ENCODE results near the gene NSMCE1.

The NSMCE1 gene

DNA sequence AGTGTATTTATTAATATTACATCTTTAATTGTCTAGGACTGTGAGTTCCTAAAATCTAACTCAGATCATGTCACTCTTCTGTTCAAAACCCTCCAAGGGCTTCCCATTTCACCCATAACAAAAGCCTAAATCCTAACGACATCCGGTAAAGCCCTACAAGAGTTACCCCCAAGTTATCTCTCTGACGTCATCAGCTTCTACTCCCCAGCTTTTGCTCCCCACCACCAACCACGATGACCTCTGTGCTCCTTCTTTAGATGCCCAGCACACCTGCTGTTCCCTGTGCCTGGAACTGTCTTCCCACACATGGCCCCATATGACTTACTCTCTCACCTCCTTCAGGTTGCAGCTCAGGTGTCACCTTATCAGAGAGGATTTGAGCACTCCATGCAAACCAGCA, 71.6 kb downstream of the NSMCE1 start:
- Histone ChIP-seq H3K4me1 (ENCODE audit: insufficient read depth, low read length, severe bottlenecking) (peaks cover 21% of the 10 kb centered on the region), H3K79me2 (ENCODE audit: insufficient read depth, low read length) (no peaks in the 10 kb centered on the region), H4K20me1 (ENCODE audit: insufficient read depth, low read length) (no peaks in the 10 kb centered on the region), H3K36me3 (ENCODE audit: insufficient read depth, low read length) (no peaks in the 10 kb centered on the region), H3F3A (ENCODE audit: insufficient read depth, low read length) (peaks cover 7% of the 10 kb centered on the region), H3K4me3 (ENCODE audit: low read depth, low read length, poor library complexity, severe bottlenecking) (no peak overlapping the region), H3K4me2 (ENCODE audit: low read length) (no peak overlapping the region), H3K9me3 (ENCODE audit: low read length) (0 out of 2 replicates have a peak, but pooled peaks cover 3% of the 10 kb centered on the region), H2AFZ (ENCODE audit: low read length) (no peak overlapping the region), H3K27me3 (ENCODE audit: insufficient read depth, low read length) (no peaks in the 10 kb centered on the region), H3K9ac (ENCODE audit: low read length) (no peak overlapping the region), H3K9me2 (ENCODE audit: low read depth, low read length) (no peaks in the 10 kb centered on the region), H3K27ac (ENCODE audit: low read depth, low read length, poor library complexity, severe bottlenecking) (no peak overlapping the region)
- no peak for TF ChIP-seq EZH2 (IDR thresholded peaks at IDR 0.05; ENCODE audit: borderline replicate concordance, low read length)
- TF ChIP-seq, protein P1, sequence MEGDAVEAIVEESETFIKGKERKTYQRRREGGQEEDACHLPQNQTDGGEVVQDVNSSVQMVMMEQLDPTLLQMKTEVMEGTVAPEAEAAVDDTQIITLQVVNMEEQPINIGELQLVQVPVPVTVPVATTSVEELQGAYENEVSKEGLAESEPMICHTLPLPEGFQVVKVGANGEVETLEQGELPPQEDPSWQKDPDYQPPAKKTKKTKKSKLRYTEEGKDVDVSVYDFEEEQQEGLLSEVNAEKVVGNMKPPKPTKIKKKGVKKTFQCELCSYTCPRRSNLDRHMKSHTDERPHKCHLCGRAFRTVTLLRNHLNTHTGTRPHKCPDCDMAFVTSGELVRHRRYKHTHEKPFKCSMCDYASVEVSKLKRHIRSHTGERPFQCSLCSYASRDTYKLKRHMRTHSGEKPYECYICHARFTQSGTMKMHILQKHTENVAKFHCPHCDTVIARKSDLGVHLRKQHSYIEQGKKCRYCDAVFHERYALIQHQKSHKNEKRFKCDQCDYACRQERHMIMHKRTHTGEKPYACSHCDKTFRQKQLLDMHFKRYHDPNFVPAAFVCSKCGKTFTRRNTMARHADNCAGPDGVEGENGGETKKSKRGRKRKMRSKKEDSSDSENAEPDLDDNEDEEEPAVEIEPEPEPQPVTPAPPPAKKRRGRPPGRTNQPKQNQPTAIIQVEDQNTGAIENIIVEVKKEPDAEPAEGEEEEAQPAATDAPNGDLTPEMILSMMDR (IDR thresholded peaks at IDR 0.05; ENCODE audit: low read length) = no peak

DNA sequence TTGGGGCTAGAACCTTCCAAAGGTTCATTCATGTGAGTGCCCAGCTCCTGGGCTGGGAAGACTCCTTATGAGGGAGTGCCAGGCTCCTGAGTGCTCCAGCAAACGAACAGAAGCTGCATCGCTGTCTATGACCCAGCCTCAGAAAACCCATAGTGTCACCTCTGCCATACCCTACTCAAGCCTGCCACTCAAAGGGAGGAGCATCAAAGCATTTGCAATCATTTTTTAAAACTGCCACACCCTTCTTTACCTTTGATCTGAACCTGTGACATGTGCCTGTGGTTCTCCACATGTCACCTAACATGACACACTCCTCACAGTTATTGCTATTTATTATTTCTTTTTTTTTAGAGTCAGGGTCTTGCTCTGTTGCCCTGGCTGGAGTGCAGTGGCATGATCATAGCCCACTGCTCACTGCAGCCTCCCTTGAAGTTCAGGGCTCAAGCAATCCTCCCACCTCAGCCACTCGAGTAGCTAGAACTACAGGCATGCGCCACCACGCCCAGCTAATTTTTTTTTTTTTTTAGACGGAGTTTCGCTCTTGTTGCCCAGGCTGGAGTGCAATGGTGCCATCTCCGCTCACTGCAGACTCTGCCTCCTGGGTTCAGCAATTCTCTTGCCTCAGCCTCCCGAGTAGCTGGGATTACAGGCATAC, 72.5 kb downstream of the NSMCE1 start:
- Histone ChIP-seq H2AFZ (ENCODE audit: low read length) (no peak overlapping the region), H3K9me2 (ENCODE audit: low read depth, low read length) (no peaks in the 10 kb centered on the region), H3F3A (ENCODE audit: insufficient read depth, low read length) (peaks cover 7% of the 10 kb centered on the region), H3K27me3 (ENCODE audit: insufficient read depth, low read length) (no peaks in the 10 kb centered on the region), H3K36me3 (ENCODE audit: insufficient read depth, low read length) (no peaks in the 10 kb centered on the region), H4K20me1 (ENCODE audit: insufficient read depth, low read length) (no peaks in the 10 kb centered on the region), H3K79me2 (ENCODE audit: insufficient read depth, low read length) (no peaks in the 10 kb centered on the region), H3K27ac (ENCODE audit: low read depth, low read length, poor library complexity, severe bottlenecking) (no peak overlapping the region), H3K9ac (ENCODE audit: low read length) (no peak overlapping the region), H3K4me3 (ENCODE audit: low read depth, low read length, poor library complexity, severe bottlenecking) (no peak overlapping the region), H3K9me3 (ENCODE audit: low read length) (0 out of 2 replicates have a peak, but pooled peaks cover 3% of the 10 kb centered on the region), H3K4me2 (ENCODE audit: low read length) (no peak overlapping the region), H3K4me1 (ENCODE audit: insufficient read depth, low read length, severe bottlenecking) (peaks cover 21% of the 10 kb centered on the region)
- TF ChIP-seq EZH2 (IDR thresholded peaks at IDR 0.05; ENCODE audit: borderline replicate concordance, low read length) = no peak
- TF ChIP-seq, protein P1 (IDR thresholded peaks at IDR 0.05; ENCODE audit: low read length) = no peak

DNA sequence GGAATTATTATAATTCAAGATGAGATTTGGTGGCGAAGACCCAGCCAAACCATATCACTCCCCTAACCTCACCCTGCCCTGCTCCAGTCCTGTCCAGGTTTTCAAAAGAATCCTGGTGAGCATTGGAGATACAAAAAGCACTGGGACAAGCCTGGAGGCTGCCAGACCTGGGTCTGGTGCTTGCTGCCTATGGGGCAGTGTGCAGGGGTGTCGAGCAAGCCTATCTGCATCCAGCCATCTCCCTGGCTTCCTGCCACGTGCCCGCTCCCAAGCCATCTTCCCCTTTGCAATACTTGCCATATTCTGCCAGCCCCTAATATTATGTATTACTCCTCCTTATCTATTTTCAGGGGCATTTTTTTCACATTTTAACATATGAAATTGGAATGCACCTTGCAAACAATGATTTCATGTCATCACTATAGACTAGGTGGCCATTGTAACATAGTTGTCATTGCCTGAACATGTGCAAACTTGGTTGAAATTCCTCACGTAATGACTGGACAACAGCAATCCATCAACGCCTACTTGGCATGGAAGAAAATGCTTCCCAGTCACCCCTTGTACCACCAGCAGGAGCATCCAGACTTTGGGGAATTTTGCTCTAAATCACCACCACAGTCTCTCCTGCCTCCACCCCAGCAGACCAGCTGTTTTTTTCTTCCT, 73.4 kb downstream of the NSMCE1 start:
- Histone ChIP-seq H3K27ac (ENCODE audit: low read depth, low read length, poor library complexity, severe bottlenecking) (no peak overlapping the region), H3K4me1 (ENCODE audit: insufficient read depth, low read length, severe bottlenecking) (peaks cover 20% of the 10 kb centered on the region)

More for the DNA sequence above, 73.4 kb downstream of the NSMCE1 start:
- Histone ChIP-seq H3K4me3 (ENCODE audit: low read depth, low read length, poor library complexity, severe bottlenecking) (no peak overlapping the region), H3K9ac (ENCODE audit: low read length) (no peak overlapping the region), H3K9me3 (ENCODE audit: low read length) (0 out of 2 replicates have a peak, but pooled peaks cover 3% of the 10 kb centered on the region), H2AFZ (ENCODE audit: low read length) (no peak overlapping the region), H3K79me2 (ENCODE audit: insufficient read depth, low read length) (no peaks in the 10 kb centered on the region), H3K4me2 (ENCODE audit: low read length) (no peak overlapping the region), H3K36me3 (ENCODE audit: insufficient read depth, low read length) (no peaks in the 10 kb centered on the region), H4K20me1 (ENCODE audit: insufficient read depth, low read length) (no peaks in the 10 kb centered on the region), H3K9me2 (ENCODE audit: low read depth, low read length) (no peaks in the 10 kb centered on the region), H3F3A (ENCODE audit: insufficient read depth, low read length) (peaks cover 7% of the 10 kb centered on the region), H3K27me3 (ENCODE audit: insufficient read depth, low read length) (no peaks in the 10 kb centered on the region)
- TF ChIP-seq, protein P1 (IDR thresholded peaks at IDR 0.05; ENCODE audit: low read length) = no peak
- no peak for TF ChIP-seq EZH2 (IDR thresholded peaks at IDR 0.05; ENCODE audit: borderline replicate concordance, low read length)

Measured in OCI-LY1 (cell line).